GM03348 (cell line): ENCODE data around the gene PACSIN2.

Source experiments
- DNase-seq: peaks from one replicate; pipeline ENCODE4 v3.0.0; 2012; ENCODE audit warnings: low spot score

PACSIN2 gene

DNA sequence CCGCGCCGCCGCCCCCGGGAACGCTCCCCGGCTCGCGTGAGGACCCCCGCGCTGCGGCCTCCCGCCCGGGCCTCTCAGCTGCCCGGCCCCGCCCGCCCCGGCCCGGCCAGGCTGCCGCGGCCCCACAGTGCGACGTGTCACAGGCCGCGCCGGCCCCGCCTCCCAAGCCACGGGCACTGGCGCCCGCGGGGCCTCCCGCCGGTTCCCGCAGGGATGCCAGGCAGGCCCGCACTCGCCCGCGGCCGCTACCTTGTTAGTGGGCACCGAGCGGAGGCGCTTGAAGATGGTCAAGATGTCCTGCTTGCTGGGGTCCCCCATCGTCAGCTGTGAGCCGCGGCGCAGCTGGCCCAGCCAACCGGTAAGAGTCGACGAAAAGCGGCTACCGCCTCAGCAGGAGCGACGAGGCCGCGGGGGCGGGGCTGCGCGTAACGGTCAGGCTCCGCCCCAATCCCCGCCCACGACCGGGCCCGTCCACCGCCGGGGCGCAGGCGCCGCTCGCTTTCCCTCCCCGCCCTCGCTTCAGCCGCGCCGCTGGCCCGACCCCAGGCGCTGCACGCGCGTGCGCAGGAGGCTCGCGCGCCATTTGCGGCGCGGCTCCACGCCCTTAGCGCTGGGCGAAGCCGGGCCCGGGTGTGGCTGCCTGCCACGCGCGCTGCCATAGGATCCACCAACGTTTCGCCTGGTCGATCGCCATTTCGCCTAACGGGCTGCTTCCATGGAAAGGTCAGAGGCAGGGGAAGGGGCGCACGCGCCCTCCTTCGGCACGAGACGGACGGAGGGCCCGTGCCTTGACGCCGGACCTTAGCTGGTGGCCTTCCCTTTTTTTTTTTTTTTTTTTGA, 157.9 kb downstream of the PACSIN2 start, which contains the start of gene ARFGAP3:
TSS of gene ARFGAP3 (minus strand) at position 409 of the 840 bp plus-strand sequence. CDS start at position 318, 91 bp downstream.
- peak; percentile 100 for DNase-seq

DNA sequence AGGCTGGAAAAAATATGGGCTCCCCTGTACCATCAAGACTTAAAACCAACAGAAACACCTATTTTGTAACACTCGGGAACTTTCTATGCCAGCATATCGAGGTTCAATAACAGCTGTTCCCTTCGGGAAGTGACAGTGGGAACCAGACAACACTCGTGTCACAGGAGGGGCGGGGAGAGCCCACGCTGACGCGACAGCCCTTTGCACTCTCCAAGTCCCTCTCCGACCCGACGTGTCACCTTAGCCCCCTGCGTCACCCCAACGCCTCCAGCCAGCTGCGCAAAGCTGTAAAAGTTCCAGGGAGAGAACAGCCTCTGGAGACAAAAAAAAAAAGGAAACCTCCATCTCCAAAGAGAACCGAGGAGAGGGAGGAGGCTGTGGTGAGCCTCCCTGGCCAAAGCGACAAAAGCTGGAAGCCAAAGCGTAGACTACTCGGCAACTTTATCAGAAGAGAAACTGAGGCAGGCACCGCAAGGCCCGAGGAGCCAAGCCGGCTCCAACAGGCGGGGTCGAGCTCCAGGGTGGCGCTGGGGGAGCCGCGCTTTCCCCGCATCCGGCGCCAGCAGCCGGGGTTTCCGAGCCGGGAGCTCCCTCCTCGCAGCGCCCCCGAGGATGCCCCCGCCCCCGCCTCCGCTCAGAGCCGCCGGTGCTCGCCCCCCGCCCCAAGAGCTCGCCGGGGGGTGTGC, 158.6 kb downstream of the PACSIN2 start:
- peak; percentile 47 for DNase-seq

DNA sequence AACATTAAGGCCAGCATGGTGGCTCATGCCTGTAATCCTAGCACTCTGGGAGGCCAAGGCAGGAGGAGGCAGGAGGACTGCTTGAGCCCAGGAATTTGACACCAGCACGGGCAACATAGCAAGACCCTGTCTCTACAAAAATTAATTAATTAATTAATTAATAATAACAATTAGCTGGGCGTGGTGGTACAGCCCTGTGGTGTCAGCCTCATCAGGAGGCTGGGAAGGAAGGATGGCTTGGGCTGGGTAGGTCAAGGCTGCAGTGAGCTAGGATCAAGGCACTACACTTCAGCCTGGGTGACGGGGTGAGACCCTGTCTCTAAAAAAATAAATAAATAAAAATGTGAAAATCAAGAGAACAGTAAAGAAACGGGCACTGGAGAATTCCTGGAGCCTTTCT, 159.2 kb downstream of the PACSIN2 start:
- no peak for DNase-seq

DNA sequence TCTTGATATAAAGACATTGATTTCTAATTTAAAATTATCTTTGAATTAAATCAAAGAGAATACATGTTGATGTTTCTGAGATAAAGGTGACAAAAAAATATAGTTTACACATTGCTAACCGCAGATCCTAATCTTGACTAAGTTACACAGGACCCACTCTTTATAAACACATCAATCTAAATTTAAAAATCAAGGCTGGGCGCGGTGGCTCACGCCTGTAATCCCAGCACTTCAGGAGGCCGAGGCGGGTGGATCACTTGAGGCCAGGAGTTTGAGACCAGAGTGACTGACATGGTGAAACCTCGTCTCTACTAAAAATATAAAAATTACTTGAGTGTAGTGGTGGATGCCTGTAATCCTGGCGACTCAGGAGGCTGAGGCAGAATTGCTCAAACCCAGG, 159.7 kb downstream of the PACSIN2 start:
- no peak for DNase-seq

DNA sequence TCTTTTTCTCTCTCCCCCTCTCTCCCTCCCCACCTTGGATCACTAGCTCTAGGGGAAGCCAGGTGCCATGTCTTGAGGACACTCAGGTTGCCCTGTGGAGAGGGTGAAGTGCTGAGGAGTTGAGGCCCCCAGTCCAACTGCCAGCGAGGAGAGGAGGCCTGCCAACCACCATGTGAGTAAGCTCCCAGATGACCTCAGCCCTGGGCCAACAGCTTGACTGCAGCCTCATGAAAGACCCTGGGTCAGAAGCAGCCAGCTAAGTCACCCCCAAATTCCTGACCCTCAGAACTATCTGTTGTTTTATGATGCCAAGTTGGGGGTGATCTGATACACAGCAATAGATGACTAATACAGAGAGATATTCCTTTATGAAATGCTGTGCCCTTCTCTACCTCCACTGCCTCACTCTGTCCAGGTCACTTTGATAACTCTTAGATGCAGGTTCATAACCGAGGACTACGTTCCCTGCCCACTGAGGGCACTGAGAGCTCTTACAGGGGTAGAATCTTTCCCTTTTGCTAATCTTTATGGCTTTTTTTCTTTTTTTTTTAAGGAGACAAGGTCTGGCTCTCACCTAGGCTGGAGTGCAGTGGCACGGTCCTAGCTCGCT, 165.9 kb downstream of the PACSIN2 start:
- DNase-seq: no peak

DNA sequence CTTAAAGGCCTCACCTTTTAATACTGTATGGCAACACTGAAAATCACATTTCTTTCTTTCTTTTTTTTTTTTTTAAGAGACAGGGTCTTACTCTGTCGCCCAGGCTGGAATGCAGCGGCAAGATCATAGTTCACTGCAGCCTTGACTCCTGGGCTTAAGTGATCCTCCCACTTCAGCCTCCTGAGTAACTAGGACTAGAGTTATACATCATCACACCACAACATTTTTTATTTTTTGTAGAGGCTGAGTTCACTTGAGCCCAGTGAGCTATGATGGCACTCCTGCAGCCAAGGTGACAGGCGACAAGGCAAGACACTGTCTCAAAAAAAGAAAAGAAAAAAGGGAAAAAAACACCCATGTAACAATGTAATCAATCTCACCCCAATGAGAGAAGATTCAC, 167.8 kb downstream of the PACSIN2 start:
- no peak for DNase-seq

DNA sequence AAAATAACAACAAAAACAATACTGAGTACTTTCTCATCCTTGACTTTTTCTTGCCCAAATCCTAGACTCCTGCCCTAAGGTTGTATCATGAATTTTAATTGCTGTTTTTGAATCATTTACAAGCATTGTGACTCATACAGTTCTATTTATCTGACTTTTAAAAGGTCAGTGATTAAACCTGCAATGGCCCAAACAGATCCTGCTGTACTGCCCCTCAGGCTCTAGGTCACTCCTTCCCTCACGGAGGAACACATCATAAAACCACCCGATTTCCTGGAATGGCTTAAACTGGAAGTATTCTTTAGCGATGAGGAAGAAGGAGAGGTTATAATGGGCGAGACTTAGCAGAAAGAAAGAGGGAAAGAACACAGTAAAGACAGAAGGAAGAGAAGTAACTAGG, 170.2 kb downstream of the PACSIN2 start:
- no peak for DNase-seq

DNA sequence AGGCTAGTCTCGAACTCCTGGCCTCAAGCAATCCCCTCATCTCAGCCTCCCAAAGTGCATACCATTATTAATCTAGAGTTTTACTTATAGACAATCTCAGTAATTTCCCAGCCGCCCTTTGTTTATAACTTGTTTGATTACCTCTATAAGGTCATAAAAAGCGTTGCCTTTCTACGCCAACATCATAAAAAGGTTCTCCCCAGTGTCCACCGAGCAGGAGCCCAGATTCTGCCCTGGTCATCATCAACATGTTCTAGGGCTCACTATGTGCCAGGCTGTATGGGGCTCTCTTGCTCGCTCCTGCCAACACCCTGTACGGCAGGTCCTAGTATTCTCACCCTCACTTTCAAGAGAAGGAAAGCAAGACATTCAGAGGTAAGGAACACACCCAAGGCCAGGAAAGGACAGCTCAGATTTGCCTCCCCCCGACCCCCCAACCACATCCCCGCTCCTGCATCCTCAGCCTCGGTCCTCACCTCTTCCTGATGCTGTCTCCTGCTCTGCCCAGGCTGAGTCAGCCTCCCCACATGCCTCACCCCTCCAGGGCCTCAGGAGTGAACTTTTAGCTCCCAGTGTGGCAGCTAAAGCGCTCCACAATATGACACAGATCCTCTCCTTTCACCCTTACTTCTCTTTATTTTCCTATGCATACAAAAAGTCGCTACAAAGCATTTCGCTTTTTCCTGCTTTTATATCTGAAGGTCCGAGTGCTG, 172.1 kb downstream of the PACSIN2 start:
- no peak for DNase-seq

DNA sequence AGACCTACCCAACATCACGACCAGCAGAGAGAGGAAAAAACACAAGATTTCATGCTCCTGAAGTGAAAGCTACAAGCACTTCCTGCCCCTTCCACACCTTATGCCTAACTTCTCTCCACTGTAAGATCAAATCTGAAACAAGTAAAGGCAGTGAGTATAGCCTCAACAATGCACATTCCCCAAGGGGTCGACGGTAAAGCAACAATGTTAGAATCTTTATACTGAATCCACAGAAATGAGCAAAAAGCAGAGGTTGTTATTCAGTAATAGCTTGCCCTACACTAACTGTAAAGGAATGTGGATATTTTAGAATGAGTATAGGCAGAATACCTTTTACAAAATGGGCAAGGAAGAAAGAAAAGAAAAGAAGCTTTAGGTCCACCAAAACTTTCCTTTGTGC, 173.5 kb downstream of the PACSIN2 start:
- DNase-seq: peak; percentile 63

DNA sequence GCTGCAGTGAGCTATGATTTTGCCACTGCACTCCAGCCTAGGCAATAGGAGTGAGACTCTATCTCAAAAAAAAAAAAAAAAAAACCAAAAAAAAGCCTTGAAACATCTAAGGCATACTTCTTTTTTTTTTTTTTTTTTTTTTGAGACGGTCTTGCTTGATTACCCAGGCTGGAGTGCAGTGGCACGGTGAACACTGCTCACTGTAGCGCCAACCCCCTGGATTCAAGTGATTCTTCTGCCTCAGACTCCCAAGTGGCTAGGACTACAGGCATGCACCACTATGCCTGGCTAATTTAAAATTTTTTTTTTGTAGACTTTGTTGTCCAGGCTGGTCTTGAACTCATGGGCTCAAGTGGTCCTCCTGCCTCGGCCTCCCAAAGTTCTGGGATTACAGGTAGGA, 177.4 kb downstream of the PACSIN2 start:
- no peak for DNase-seq

DNA sequence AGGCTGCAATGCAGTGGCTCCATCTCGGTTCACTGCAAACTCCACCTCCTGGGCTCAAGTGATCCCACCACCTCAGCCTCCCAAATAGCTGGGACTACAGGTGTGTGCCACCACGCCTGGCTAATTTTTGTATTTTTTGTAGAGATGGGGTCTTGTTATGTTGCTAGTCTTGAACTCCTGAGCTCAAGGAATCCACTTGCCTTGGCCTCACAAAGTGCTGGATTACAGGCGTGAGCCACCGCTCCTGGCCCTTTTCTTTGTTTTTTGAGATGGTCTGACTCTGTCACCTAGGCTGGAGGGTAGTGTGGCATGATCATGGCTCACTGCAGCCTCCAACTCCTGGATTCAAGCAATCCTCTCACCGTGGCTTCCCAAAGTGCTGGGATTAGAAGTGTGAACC, 178.9 kb downstream of the PACSIN2 start:
- DNase-seq: no peak

DNA sequence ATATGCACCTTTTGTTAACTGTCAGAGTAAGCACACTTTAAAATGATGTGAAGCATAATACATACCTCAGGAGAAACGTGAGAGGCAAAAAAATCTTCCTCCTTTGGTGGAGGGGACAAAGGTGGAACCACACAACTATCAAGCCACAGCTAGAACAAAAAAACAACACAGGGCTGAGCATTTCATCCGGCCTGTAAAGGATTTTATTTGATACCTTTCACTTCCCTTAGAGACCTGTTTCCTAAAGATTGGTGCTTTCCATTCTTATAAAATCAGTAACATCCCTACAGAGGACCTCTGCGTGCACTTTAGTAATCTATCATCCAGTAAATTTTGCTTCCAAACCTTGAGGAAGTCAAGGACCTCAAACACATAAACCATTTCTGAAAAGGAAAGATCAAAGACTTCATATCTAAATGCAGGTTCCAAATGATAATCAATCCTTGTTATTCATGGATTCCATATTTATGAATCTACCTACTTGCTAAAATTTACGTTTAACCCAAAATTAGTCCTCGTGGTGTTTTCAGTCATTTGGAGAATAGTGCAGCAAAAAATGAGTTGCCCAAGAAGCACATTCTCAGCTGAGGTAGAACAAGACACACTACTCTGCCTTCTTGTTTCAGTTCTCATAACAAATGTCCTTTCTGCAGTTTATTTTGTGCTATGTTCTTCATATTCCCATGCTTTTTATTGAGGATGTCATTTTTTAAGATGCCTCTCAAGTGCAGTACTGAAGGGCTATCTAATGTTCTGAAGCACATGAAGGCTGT, 180.6 kb downstream of the PACSIN2 start:
- DNase-seq: no peak

DNA sequence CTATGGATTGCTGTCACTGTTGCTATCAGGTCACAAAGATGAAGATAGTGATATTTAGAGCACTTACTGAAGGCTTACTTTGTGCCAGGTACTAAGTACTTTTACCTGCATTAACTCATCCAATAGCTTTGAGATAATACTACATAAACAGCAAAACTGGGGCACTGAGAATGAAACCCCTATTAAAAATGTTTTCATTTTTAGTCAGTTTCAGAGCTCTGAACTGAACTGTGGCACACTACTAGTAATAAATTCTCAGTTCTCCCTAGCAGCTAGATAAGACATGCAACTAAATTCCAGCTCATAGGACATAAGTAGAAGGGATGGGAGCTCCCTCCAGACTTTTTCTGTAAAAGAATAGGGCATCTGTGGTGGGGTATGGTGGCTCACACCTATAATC, 181.8 kb downstream of the PACSIN2 start:
- DNase-seq: no peak

DNA sequence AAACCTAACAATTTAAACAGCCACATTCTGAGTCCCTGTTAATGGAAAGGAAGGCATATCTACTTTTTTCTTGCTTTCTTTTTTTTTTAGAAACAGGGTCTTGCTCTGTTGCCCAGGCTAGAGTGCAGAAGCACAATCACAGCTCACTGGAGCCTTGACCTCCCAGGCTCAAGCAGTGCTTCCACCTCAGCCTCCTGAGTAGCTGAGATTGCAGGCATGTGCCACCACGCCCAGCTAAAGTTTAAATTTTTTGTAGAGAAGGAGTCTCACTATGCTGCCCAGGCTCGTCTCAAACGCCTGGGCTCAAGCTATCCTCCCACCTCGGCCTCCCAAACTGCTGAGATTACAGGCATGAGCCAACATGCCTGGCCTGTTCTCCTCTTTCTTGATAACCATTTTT, 183.2 kb downstream of the PACSIN2 start:
- DNase-seq: no peak

DNA sequence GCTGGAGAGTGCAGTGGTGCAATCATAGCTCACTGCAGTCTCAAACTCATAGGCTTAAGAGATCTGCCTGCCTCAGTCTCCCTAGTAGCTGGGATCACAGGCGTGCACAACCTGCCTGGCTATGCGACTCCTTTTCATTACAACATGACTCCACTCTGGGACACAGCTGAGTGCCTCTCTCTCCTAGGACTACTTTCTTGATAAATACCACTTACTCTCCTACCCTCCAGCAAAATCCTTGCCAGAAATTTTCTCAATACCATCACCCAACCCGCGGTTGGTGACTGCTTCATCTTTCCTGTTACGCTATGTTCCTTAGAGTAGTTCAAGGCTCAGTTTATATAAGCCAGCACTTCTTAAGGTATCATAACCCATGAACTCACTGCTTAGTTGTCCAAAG, 184.8 kb downstream of the PACSIN2 start:
- no peak for DNase-seq

DNA sequence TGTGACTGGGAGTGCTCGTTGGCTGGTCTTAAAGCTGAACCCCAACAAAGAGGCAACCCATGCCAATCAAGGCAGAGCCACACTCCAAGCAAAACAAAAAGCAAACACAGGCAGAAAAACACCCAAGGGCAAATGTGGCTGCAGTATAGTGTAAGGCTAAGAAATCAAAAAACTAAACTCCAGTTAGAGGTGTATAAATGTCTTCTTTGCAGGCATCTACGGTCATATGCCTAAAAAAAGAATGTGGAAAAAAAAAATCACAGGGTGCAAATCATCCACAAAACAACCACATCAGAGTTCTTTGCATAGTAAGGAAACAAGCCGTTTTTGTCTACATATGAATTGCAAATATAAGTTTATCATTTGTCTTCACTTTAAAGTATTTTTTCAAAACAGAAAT, 185.6 kb downstream of the PACSIN2 start:
- DNase-seq: no peak

DNA sequence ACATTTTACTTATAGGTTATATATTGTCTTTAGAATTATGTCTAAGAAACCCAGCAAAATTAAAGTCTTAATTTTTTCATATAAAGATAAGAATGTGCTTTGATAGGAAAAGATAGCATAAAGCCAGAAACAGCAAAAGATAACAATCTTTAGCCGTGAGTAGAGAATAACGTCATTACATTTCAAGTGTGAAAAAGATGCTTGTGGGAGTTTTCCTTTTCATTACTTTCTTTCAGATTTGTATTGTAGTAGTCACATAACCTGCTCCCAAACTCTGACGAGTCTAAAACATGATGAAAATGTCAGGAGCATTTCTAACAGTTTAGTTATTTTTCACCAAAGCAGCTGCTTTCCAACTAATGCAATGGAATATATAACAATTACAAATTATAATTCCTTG, 189.2 kb downstream of the PACSIN2 start:
- DNase-seq: no peak

DNA sequence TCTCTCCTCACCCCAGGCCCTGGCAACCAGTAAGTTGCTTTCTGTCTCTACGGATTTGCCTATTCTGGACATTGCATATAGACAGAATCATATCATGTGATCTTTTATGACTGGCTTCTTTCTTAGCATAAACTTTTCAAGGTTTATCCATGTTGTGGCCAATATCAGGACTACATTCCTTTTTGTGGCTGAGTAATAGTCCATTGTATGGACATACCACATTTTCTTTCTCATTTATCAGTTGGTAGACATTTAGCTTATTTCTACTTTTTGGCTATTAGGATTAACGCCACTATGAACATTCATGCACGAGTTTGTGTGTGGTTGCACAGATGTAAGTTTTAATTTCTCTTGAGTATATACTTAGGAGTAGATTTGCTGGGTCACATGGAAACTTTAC, 193.6 kb downstream of the PACSIN2 start:
- no peak for DNase-seq

DNA sequence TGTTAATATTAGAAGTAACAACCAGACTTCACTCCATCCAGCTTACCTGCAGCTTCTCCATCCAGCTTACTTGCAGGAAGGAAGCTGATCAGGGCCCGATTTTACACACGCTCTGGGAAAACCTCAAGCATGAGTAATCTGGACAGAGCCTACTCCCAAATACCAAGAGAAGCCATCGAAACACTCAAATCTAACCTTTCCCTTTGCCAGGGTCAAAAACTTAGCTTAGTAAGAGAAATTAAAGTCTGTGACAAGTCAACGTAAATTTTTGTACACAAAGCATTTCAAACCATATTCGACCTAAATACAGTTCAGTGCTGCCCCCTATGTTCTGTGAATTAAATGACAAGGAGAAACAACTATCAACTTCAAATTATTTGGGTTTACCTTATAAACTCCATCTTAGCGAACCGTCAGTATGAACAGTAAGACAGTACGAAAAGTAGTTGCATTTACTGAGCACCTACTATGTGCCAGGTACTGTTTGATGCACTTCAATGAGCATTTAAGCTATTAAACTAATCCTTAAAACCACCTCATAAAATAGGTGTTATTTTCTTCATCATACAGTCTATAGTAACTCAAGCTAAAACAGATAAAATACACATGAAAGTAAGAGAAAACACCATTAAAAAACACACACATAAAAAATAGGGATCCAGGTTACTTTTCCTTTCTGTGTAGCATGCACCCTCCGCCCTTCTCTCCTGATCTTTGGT, 194.7 kb downstream of the PACSIN2 start:
- DNase-seq: peak; percentile 63
